Measurements from ENCODE around the gene VPS72.

GRCh38 chr1:151213560-151213959 is 23.6 kb upstream of the VPS72 start:
- TF ChIP-seq CTCF (IDR thresholded peaks at IDR 0.05 in 2 of 3, conservative IDR thresholded peaks at IDR 0.05 in 1 of 3; ENCODE audit: control insufficient read depth in 2 of 3, extremely low read depth in 1 of 3, insufficient read depth in 1 of 3, low read depth in 3 of 3, low read length in 3 of 3) (no peak), POLR2AphosphoS5 (IDR thresholded peaks at IDR 0.05; ENCODE audit: low read length) (no peak), ELK1 (IDR thresholded peaks at IDR 0.05; ENCODE audit: low read depth, low read length) (no peak), ATF2 (IDR thresholded peaks at IDR 0.05; ENCODE audit: low read length) (no peak), BRCA1 (IDR thresholded peaks at IDR 0.05; ENCODE audit: low read depth, low read length) (no peak), NRF1 (conservative IDR thresholded peaks at IDR 0.05; ENCODE audit: low read depth, low read length) (no peak), ZNF274 (IDR thresholded peaks at IDR 0.05; ENCODE audit: insufficient read depth, insufficient read length) (no peak), BMI1 (IDR thresholded peaks at IDR 0.05; ENCODE audit: borderline replicate concordance) (no peak), EZH2 (IDR thresholded peaks at IDR 0.05; ENCODE audit: borderline replicate concordance, control insufficient read depth, low read depth, low read length) (no peak), CREB1 (IDR thresholded peaks at IDR 0.05; ENCODE audit: low read depth) (no peak), NFYB (IDR thresholded peaks at IDR 0.05; ENCODE audit: insufficient read depth, low read depth, low read length) (no peak), CEBPZ (IDR thresholded peaks at IDR 0.05; ENCODE audit: low read depth, low read length) (no peak), REST (IDR thresholded peaks at IDR 0.05; ENCODE audit: low read depth, low read length) (no peak), MTA3 (IDR thresholded peaks at IDR 0.05; ENCODE audit: borderline replicate concordance, low read length) (no peak)
